ENCODE results near the gene KPNA6. TPM values are rescaled to one million over a fixed set of nuclear protein-coding genes. Genes with fewer than 3 reads are reported as not detected.

The KPNA6 gene
- total and polyA plus RNA-seq, 9 of the 15 experiments (the other 6 are each of a cell fraction or from before 2014, with no cell fraction given) = 20.1 to 54.6 (median 32.2) TPM

- TF ChIP-seq ZNF407 (IDR thresholded peaks at IDR 0.05; ENCODE audit: low read depth) = no peak
- no peak for TF ChIP-seq ZHX1 (conservative IDR thresholded peaks at IDR 0.05; ENCODE audit: low read length)
- TF ChIP-seq MAFG (tag; conservative IDR thresholded peaks at IDR 0.05) = no peak
- TF ChIP-seq, protein P1, sequence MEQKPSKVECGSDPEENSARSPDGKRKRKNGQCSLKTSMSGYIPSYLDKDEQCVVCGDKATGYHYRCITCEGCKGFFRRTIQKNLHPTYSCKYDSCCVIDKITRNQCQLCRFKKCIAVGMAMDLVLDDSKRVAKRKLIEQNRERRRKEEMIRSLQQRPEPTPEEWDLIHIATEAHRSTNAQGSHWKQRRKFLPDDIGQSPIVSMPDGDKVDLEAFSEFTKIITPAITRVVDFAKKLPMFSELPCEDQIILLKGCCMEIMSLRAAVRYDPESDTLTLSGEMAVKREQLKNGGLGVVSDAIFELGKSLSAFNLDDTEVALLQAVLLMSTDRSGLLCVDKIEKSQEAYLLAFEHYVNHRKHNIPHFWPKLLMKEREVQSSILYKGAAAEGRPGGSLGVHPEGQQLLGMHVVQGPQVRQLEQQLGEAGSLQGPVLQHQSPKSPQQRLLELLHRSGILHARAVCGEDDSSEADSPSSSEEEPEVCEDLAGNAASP (IDR thresholded peaks at IDR 0.05) = no peak
- TF ChIP-seq, protein P2, sequence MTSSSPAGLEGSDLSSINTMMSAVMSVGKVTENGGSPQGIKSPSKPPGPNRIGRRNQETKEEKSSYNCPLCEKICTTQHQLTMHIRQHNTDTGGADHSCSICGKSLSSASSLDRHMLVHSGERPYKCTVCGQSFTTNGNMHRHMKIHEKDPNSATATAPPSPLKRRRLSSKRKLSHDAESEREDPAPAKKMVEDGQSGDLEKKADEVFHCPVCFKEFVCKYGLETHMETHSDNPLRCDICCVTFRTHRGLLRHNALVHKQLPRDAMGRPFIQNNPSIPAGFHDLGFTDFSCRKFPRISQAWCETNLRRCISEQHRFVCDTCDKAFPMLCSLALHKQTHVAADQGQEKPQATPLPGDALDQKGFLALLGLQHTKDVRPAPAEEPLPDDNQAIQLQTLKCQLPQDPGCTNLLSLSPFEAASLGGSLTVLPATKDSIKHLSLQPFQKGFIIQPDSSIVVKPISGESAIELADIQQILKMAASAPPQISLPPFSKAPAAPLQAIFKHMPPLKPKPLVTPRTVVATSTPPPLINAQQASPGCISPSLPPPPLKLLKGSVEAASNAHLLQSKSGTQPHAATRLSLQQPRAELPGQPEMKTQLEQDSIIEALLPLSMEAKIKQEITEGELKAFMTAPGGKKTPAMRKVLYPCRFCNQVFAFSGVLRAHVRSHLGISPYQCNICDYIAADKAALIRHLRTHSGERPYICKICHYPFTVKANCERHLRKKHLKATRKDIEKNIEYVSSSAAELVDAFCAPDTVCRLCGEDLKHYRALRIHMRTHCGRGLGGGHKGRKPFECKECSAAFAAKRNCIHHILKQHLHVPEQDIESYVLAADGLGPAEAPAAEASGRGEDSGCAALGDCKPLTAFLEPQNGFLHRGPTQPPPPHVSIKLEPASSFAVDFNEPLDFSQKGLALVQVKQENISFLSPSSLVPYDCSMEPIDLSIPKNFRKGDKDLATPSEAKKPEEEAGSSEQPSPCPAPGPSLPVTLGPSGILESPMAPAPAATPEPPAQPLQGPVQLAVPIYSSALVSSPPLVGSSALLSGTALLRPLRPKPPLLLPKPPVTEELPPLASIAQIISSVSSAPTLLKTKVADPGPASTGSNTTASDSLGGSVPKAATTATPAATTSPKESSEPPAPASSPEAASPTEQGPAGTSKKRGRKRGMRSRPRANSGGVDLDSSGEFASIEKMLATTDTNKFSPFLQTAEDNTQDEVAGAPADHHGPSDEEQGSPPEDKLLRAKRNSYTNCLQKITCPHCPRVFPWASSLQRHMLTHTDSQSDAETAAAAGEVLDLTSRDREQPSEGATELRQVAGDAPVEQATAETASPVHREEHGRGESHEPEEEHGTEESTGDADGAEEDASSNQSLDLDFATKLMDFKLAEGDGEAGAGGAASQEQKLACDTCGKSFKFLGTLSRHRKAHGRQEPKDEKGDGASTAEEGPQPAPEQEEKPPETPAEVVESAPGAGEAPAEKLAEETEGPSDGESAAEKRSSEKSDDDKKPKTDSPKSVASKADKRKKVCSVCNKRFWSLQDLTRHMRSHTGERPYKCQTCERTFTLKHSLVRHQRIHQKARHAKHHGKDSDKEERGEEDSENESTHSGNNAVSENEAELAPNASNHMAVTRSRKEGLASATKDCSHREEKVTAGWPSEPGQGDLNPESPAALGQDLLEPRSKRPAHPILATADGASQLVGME (CRISPR knock-in tag; IDR thresholded peaks at IDR 0.05) = no peak
- TF ChIP-seq, protein P3, sequence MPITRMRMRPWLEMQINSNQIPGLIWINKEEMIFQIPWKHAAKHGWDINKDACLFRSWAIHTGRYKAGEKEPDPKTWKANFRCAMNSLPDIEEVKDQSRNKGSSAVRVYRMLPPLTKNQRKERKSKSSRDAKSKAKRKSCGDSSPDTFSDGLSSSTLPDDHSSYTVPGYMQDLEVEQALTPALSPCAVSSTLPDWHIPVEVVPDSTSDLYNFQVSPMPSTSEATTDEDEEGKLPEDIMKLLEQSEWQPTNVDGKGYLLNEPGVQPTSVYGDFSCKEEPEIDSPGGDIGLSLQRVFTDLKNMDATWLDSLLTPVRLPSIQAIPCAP (CRISPR knock-in tag; IDR thresholded peaks at IDR 0.05; ENCODE audit: borderline replicate concordance) = no peak
- TF ChIP-seq NR4A1 (CRISPR knock-in tag; IDR thresholded peaks at IDR 0.05) = no peak
- TF ChIP-seq NR4A1 (tag; IDR thresholded peaks at IDR 0.05) = no peak
Observed at GRCh38 chr1:32066489-32066873, 41.4 kb upstream of the KPNA6 start (continued).
